Caco-2 (cell line): ENCODE measurements around the gene LETMD1. TPM values are rescaled to one million over a fixed set of nuclear protein-coding genes. Genes with fewer than 3 reads are reported as not detected.

ENCODE experiments used
- BruUV-seq: library from RNA; stranded (reverse); fragments of 400-500 nt; replicated peaks from 2 replicates; lab custom pipeline; 2021; lab: Mats Ljungman, UMichigan
- CTCF ChIA-PET: fragments of 300-600 bp; sonication (Branson Sonifier 250); formaldehyde crosslinking; loops from one replicate; lab custom pipeline; 2022; ENCODE audit warnings: antibody characterized with exemption; lab: Charles Lee
- POLR2A ChIA-PET: fragments of 300-600 bp; sonication (Branson Sonifier 250); formaldehyde crosslinking; loops from one replicate; lab custom pipeline; 2022; ENCODE audit warnings: antibody characterized with exemption; lab: Charles Lee
- DNase-seq, 2 experiments: peaks; one replicate each; pipeline versions ENCODE4 v3.0.0 to v3.0.0-alpha.2; 2020 to 2022
- H3K27me3 ChIP-seq: replicated peaks from 2 replicates; pipeline ENCODE4 v1.6.0; 2011; ENCODE audit warnings: low read length; ENCODE audit not compliant: control insufficient read depth, insufficient read depth
- H3K36me3 ChIP-seq: 2 replicates; pipeline ENCODE4 v1.5.1; 2011; ENCODE audit warnings: low read length; ENCODE audit not compliant: control insufficient read depth, insufficient read depth
- H3K4me1 ChIP-seq: fragments of 250-450 bp; sonication (Bioruptor Pico); 2 replicates; pipeline ENCODE4 v1.5.1; 2020; ENCODE audit warnings: mild to moderate bottlenecking
- H3K4me3 ChIP-seq: 2 replicates; pipeline ENCODE4 v1.5.1; 2011; ENCODE audit warnings: low read depth, mild to moderate bottlenecking, control low read depth, low read length
- H3K9me3 ChIP-seq: fragments of 250-450 bp; sonication (Bioruptor Pico); 2 replicates; pipeline ENCODE4 v1.5.1; 2020; ENCODE audit warnings: mild to moderate bottlenecking, moderate library complexity
- H3K27ac Mint-ChIP-seq: one replicate; pipeline ENCODE4 v1.8.0; 2022; ENCODE audit warnings: mixed read lengths; ENCODE audit not compliant: unreplicated experiment
- H3K27me3 Mint-ChIP-seq: one replicate; pipeline ENCODE4 v1.8.0; 2022; ENCODE audit warnings: mixed read lengths; ENCODE audit not compliant: insufficient read depth, unreplicated experiment
- H3K36me3 Mint-ChIP-seq: one replicate; pipeline ENCODE4 v1.8.0; 2022; ENCODE audit warnings: mild to moderate bottlenecking, mixed read lengths; ENCODE audit not compliant: insufficient read depth, unreplicated experiment
- H3K4me1 Mint-ChIP-seq: one replicate; pipeline ENCODE4 v1.8.0; 2022; ENCODE audit warnings: low read depth, mixed read lengths; ENCODE audit not compliant: unreplicated experiment
- H3K4me3 Mint-ChIP-seq: one replicate; pipeline ENCODE4 v1.8.0; 2022; ENCODE audit warnings: mild to moderate bottlenecking, moderate library complexity, mixed read lengths; ENCODE audit not compliant: unreplicated experiment
- H3K9me3 Mint-ChIP-seq: one replicate; pipeline ENCODE4 v1.8.0; 2022; ENCODE audit warnings: mixed read lengths; ENCODE audit not compliant: unreplicated experiment
- CTCF ChIP-seq, 2 experiments: fragments of 200-600 bp in 1 of 2; IDR thresholded peaks; 1 replicate in 1 of 2; 2 replicates in 1 of 2; pipeline versions ENCODE4 v1.5.1 to v1.8.0; 2011 to 2022; ENCODE audit warnings: antibody characterized with exemption in 1 of 2, control low read depth in 1 of 2, inconsistent platforms in 1 of 2, low read depth in 1 of 2, low read length in 1 of 2, mild to moderate bottlenecking in 1 of 2, moderate library complexity in 1 of 2; ENCODE audit not compliant: insufficient read depth in 1 of 2, severe bottlenecking in 1 of 2, unreplicated experiment in 1 of 2
- intact Hi-C: fragments of 100-400 bp; cut with micrococcal nuclease; formaldehyde crosslinking; loops from one replicate; pipeline ENCODE4 v1.10.0; 2022; ENCODE audit not compliant: unreplicated experiment
- total RNA-seq: library from RNA; stranded (reverse); gene quantifications from 2 replicates; pipeline ENCODE4 v1.2.3, GENCODE V29; 2022

The LETMD1 gene
- total RNA-seq, 1 experiment from 2014 or later = 90.6 TPM

DNA sequence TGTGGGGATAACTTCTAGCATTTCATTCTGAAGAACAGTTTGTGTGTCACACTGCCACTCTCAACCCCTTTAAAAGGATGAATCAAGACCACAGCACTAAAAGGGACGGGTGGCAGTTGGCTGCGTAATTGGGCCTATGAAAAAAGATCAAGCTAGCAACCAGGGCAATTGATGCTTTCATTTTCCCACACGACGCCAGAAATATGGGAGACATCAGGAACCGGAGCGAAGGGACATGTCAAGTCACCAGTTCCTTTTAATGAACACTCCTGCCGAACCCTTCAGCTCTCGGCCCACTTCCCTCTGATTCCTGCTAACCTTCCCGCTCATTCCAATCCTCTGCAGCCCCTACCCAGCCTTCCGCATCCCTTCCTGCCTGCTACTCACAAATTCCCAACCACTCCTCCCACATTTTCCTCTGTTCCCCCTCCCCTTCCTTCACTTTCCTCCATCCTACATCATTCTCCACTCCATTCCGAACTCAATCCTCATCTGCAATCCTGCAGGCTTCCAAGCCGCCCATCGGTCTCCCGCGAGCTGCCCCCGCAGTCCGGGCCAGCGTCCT lies 34.5 kb downstream of the LETMD1 start:
- no peak for DNase-seq
- Histone ChIP-seq H3K36me3 (no peaks in the 10 kb centered on the region), H3K27me3 (no peaks in the 10 kb centered on the region), H3K9me3 (no peaks in the 10 kb centered on the region), H3K4me3 (peak overlapping the region; percentile 85), H3K4me1 (peaks cover 10% of the 10 kb centered on the region; the same call in 1 of the 2 replicates)
- POLR2A ChIA-PET = interaction anchor here (0.5 to 2.6 kb wide), 36 partner anchors 8 to 1435 kb away, joined by 3 to 27 read pairs (median 5); partner anchors contain the start of genes DAZAP2, FAM186A, POU6F1 and SLC11A2
- CTCF ChIA-PET = interaction anchor here (0.5 to 1.3 kb wide), 6 partner anchors 11 to 1349 kb away, joined by 3 to 4 read pairs (median 3); no protein-coding TSS in a partner anchor
- TSS peak; percentile 48 for BruUV-seq
- intact Hi-C loops = loop anchor here (1.0 to 2.0 kb wide), 7 partner anchors 11 to 258 kb away; partner anchors contain the start of genes DAZAP2, POU6F1 and TFCP2
- peak overlapping the region; percentile 94 for H3K27ac Mint-ChIP-seq
- H3K4me3 Mint-ChIP-seq = peak overlapping the region; percentile 96
- no peaks in the 10 kb centered on the region for H3K9me3 Mint-ChIP-seq
- no peak for TF ChIP-seq CTCF (IDR thresholded peaks at IDR 0.05; ENCODE audit: insufficient read depth in 1 of 2, low read depth in 1 of 2, low read length in 1 of 2, severe bottlenecking in 1 of 2, unreplicated experiment in 1 of 2)
- no peaks in the 10 kb centered on the region for H3K27me3 Mint-ChIP-seq
- peaks cover 16% of the 10 kb centered on the region for H3K4me1 Mint-ChIP-seq
- peaks cover 43% of the 10 kb centered on the region for H3K36me3 Mint-ChIP-seq

DNA sequence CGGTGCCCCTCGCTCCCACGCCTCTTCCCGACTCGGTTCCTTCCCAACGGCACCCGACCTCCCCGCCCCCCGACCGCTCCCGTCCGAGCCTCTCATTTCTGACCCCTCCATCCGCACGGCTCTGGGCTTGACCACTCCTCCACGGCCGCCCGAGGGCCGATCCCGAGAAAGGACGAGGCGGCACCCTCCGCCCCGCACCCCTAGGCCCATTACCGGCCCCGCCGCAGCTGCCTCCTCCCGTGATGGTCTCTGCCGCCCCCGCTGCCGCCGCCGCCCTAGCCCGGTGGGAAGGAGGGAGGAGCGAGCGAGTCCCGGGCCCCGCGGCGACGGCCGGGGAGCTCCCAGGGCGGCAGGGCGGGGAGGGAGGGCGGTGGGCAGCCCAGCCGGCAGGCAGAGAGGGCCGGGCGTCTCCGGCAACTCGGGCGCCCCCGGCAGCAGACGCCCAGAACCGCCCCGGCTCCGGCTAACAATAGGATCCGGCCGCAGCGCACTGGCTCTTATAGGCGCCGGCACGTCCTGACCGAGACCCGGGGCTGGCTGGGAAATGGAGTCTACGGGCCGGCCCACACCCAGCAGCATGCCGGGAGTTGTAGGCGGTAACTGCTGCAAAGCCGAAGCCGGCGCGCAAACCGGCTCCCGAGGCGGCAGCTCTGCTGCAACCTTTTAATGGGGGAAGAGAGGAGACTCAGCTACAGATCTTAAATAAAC lies 35.2 kb downstream of the LETMD1 start, which contains the start of gene CSRNP2:
CSRNP2 (minus strand) TSS at position 471 of the 708 bp plus-strand sequence. CDS start 7,035 bp downstream, outside the sequence.
- TF ChIP-seq CTCF (IDR thresholded peaks at IDR 0.05; ENCODE audit: insufficient read depth in 1 of 2, low read depth in 1 of 2, low read length in 1 of 2, severe bottlenecking in 1 of 2, unreplicated experiment in 1 of 2) = peak in 1 of 2 experiments; percentile 2
- H3K9me3 Mint-ChIP-seq = no peaks in the 10 kb centered on the region
- intact Hi-C loops = loop anchor here (1.0 to 2.0 kb wide), 7 partner anchors 12 to 258 kb away; partner anchors contain the start of genes DAZAP2, POU6F1 and TFCP2

GRCh38 chr12:51085757-51086156 lies 37.6 kb downstream of the LETMD1 start:
- Mint-ChIP-seq H3K9me3 (no peaks in the 10 kb centered on the region), H3K27ac (no peak overlapping the region), H3K36me3 (peaks cover 46% of the 10 kb centered on the region), H3K27me3 (no peaks in the 10 kb centered on the region), H3K4me1 (peaks cover 16% of the 10 kb centered on the region), H3K4me3 (no peak overlapping the region)
- Histone ChIP-seq H3K4me3 (no peak overlapping the region), H3K9me3 (no peaks in the 10 kb centered on the region), H3K27me3 (no peaks in the 10 kb centered on the region), H3K4me1 (peaks cover 10% of the 10 kb centered on the region; the same call in 1 of the 2 replicates), H3K36me3 (no peaks in the 10 kb centered on the region)
- DNase-seq = no peak
- intact Hi-C loops = no loop called here
- POLR2A ChIA-PET = no interaction called here
- BruUV-seq = no TSS peak
- CTCF ChIA-PET = interaction anchor here (0.5 kb wide), 1 partner anchor 304 kb away, joined by 4 read pairs; no protein-coding TSS in a partner anchor
- no peak for TF ChIP-seq CTCF (IDR thresholded peaks at IDR 0.05; ENCODE audit: insufficient read depth in 1 of 2, low read depth in 1 of 2, low read length in 1 of 2, severe bottlenecking in 1 of 2, unreplicated experiment in 1 of 2)

More for the DNA sequence above, 35.2 kb downstream of the LETMD1 start, which contains the start of gene CSRNP2:
- DNase-seq = peak; percentile 98 to 99
- H3K27me3 ChIP-seq = no peaks in the 10 kb centered on the region
- peak within 1 kb of the TSS; percentile 94 for H3K27ac Mint-ChIP-seq
- POLR2A ChIA-PET = interaction anchor here (0.5 to 2.6 kb wide), 45 partner anchors 8 to 1435 kb away, joined by 3 to 27 read pairs (median 4); partner anchors contain the start of genes DAZAP2, FAM186A, POU6F1 and SLC11A2
- BruUV-seq = no TSS peak
- peaks cover 43% of the 10 kb centered on the region for H3K36me3 Mint-ChIP-seq
- H3K27me3 Mint-ChIP-seq = no peaks in the 10 kb centered on the region
- H3K4me1 Mint-ChIP-seq = peaks cover 16% of the 10 kb centered on the region
- peak within 1 kb of the TSS; percentile 85 for H3K4me3 ChIP-seq
- H3K4me1 ChIP-seq = peaks cover 10% of the 10 kb centered on the region; the same call in 1 of the 2 replicates
- H3K9me3 ChIP-seq = no peaks in the 10 kb centered on the region
- H3K4me3 Mint-ChIP-seq = peak within 1 kb of the TSS; percentile 96
- H3K36me3 ChIP-seq = no peaks in the 10 kb centered on the region
- CTCF ChIA-PET = interaction anchor here (0.5 to 1.3 kb wide), 9 partner anchors 12 to 1349 kb away, joined by 3 to 6 read pairs (median 3); partner anchors contain the start of genes LETMD1 and POU6F1
